A172 (cell line): ENCODE results near the gene TLX1. TPM values are rescaled to one million over a fixed set of nuclear protein-coding genes. Genes with fewer than 3 reads are reported as not detected.

Experiments used
- DNase-seq: peaks from one replicate; pipeline ENCODE4 v3.0.0-alpha.2; 2015; ENCODE audit warnings: low spot score
- total RNA-seq: library from RNA; depleted of rRNA; stranded (reverse); fragments of >200 nt; shearing (Covaris generic); gene quantifications from 2 replicates; pipeline ENCODE4 v1.2.3, GENCODE V29; 2014

TLX1 gene
- total RNA-seq, 1 experiment from 2014 or later = not detected

DNA sequence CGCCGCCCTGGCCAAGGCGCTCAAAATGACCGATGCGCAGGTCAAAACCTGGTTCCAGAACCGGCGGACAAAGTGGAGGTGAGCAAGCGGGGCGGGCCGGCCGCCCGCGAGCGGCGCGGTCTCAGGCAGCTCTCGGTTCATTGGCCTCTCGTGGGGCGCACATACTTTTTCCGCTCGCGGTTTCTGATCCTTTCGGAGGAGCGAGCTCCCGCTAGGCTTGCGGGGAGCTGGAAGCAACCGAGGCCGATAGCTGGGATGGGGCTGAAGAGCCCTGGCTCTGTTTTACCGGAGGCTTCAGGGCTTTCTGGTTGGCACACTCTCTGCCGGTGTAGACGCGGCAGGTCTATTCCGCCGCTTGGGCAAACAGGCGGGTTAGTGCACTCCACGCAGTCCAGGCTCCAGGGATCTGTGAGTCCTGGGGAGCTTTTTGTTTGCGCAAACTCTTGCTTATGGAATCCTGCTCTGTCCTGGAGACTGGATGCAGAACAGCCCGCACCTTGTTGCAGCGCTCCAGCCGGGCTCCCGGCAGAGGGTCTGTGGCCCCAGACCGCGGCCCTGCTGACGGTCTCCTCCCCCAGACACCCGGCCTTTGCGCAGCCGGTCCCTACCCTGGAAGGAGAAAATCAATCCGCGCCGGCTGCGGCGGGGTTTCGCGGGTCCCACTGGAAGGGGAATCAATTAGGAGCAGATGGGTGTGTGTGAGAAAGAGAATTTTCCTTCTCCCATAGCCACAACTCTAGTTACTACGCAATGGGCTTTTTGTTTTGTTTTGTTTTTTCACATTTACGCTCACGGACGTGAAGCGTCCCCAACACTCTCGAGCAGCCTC, 3.4 kb downstream of the TLX1 start:
- no peak for DNase-seq

- DNase-seq = no peak
Measured at GRCh38 chr10:101135141-101136006, 4.3 kb downstream of the TLX1 start.

GRCh38 chr10:101136007-101136707, 5.1 kb downstream of the TLX1 start:
- DNase-seq = peak; percentile 38

- no peak for DNase-seq
Measured at GRCh38 chr10:101136708-101137121, 5.6 kb downstream of the TLX1 start.

- no peak for DNase-seq
Measured at GRCh38 chr10:101137271-101137670, 6.2 kb downstream of the TLX1 start.

DNA sequence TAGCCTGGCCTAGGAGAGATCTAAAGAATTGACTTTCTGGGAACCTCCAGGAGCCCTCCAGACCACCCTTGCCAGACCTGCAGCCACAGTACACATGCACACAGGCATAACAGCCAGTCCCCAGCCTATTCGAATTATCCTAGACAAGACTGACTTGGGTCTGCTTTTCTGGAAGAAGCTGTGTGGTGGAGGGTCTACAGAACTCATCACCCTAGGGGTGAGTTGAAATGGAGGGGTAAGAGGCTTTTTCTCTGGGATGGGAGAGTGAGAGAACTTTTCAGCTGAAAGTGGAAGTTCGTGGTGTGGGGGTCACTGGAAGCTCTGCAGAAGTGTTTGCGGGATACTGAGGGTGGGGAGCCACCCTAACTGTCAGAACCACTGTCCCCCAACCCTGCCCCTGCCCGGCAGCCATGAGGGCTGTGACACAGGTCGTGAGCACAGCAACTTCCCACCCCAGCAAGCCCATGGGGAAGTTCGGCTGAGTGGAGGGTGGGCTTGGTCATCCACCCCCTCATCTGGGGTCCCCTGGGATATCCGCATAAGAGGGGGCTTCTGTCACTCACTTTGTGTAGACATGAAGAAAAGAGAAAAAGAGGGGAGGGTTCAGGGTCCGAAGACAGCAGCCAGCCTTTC, 7.8 kb downstream of the TLX1 start:
- DNase-seq = no peak

DNA sequence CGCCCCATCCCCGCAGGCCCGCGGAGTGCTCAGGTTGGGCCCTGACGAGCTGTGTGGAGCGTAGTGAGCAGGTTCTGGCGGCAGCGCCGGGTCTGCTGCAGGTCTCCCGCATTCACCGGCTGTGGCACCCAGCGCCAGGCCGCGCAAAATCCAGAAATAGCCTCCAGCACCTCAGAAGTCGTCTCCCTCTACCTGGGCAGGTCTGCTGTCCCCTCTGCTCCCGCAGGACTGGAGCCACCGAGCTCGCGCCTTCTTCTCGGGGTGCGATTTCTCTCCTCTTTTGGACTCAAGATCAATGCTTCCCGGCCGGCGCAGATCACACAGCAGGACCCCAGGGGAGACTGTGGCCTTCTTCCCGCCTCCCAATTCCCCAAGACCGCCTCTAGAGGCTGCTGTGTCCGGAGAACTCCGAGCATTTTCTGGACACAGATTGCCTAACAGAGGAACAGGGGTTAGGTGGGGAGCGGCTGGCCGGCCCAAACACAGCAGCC, 8.4 kb downstream of the TLX1 start:
- DNase-seq = no peak

GRCh38 chr10:101140084-101140949, 9.2 kb downstream of the TLX1 start:
- DNase-seq = no peak

- DNase-seq = no peak
Measured at GRCh38 chr10:101140950-101141615, 10.0 kb downstream of the TLX1 start.

- DNase-seq = peak; percentile 78
Measured at GRCh38 chr10:101141616-101142532, 10.8 kb downstream of the TLX1 start.

DNA sequence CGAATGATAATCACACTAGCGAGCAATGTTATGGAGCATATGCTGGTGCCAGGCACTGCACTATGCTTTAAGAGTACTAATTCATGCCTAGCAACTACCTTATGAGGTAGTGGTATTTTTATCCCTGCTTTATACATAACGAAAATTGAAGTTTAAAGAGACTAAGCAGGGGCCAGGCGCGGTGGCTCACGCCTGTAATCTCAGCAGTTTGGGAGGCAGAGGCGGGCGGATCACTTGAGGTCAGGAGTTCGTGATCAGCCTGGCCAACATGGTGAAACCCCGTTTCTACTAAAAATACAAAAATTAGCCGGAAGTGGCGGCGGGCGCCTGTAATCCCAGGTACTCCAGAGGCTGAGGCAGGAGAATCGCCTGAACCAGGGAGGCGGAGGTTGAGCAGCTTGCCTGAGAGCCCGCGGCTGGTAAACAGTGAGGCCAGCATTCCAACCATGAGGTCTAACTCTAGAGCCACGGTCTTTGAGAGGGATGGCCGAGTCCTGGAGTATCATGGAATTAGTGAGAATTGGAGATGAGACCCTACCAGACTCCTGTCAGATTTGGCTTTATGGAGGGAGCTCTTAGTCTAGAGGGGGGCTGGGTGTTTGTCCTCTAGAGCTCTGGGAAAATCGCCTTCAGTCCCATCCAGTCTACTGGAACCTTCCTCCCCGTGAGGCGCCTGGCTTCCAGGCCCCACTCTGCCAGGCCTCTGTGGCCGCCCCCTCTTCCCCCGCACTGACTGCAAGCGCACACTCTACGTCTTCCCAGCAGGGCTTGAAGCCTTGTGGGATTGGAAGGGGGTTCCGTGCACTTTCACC, 11.6 kb downstream of the TLX1 start:
- DNase-seq = no peak

DNA sequence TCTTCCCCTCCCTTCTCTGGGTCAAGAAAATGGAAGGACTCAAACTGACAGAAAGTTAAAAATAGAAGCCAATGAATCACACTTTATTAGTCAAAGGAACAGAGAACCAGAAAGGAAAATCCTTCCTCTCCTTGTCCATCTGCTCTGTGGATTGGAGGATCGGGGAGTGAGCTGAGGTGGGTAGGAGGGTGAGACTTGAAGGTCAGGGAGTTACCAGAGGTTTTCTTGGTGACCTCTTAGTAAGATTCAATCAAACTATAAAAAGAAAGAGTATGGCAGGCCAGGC, 12.2 kb downstream of the TLX1 start:
- DNase-seq = no peak

DNA sequence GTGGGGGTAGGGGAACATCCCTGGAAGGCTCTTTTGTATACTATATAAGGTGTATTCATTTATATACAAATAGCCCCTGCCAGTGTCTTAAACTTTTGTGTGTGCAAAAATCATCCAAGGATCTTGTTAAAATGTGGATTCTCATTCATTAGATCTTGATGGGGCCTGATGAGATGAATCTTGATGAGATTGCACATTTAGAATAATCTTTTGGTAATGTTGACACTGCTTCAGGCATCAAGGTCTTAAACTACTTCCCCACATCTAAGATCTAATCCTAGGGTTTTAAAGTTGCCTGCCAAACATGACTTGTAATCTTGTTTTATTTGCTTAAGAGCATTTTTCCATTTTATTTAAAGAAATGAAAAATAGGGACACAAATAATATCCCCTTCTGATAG, 13.0 kb downstream of the TLX1 start:
- DNase-seq = no peak

- no peak for DNase-seq
Measured at GRCh38 chr10:101145145-101145544, 14.0 kb downstream of the TLX1 start.

- no peak for DNase-seq
Measured at GRCh38 chr10:101145750-101146391, 14.8 kb downstream of the TLX1 start.

- no peak for DNase-seq
Measured at GRCh38 chr10:101146392-101147251, 15.5 kb downstream of the TLX1 start.

- no peak for DNase-seq
Measured at GRCh38 chr10:101151395-101151794, 20.3 kb downstream of the TLX1 start.
